ENCODE results near the gene LRRN3.

Gene LRRN3

DNA sequence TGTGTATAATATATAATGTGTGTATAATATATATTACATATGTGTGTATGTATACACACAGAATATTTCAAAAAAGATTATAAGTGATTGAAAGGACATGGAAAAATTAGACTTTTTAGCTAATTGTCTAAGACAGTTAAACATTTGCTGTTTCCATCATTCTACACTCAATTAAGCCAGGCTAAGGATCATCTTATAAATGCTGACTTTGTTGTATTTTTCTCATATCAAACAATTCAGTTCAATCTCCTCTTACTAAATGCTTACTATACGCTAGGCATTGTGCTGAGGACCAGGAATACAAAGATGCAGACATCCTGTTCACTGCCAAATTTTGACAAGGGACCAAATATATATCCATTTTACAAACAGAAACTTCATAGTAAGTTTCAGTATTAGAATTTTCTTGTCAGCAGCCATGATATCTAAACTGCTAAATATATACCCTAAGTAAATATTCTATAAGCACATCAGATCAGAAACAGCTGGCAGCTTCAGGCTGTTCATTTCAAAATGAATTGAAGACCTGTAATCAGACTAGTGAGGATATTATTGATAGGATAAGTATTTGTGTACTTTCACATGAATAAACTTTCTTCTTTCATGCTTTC is 10.3 kb upstream of the LRRN3 start:
- DNase-seq, result no peak

DNA sequence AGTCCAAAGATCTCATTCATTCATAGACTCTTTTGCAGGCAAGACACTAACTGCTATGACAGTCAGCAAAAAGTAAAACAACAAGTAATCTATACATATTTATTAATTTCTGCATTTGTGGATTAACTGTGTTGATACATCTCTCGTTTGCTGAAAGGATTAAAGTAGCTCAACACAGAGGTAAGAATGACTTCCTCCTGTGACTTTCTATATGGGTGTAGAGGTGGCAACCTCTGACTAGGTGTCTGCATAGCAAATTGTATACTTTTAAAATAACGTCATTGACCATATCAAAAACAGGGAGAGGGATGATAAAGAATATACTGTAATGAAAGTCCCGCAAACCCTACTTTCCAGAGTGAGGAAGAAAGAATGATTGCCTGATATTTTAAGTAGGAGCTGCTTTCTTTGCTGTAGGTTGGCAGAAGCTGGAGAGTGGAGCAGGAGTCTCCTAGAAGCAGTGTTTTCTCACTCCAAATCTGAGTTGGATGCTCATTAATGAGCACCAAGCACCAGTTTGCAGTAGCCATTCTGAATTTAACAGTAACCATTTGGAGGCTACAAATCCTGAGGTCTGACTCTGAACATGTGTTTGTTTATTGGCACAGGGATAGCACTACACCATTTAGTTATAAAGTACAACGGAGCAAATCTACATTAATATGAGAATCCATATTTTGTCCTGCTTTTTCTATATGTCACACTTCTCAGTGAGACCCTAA is 9.2 kb upstream of the LRRN3 start:
- DNase-seq, result no peak

DNA sequence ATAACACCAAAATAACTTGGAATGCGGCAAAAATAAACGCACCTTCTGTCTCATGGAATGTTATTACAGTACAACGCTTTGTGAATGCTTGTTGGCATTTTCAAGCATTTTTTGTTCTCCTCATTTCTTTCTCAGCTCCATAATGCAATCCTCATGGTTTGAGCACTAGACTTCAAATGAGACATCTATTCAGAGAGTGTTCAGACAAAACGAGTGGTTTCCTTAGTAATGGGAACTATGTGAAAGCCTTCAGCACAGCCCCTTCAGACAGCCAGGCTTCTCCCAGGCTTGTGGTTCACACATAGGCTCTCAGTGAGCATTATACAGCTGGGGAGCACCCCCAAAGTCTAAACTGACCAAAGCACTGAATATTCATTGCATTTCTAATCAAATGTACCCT is 8.6 kb upstream of the LRRN3 start:
- DNase-seq, result no peak

DNA sequence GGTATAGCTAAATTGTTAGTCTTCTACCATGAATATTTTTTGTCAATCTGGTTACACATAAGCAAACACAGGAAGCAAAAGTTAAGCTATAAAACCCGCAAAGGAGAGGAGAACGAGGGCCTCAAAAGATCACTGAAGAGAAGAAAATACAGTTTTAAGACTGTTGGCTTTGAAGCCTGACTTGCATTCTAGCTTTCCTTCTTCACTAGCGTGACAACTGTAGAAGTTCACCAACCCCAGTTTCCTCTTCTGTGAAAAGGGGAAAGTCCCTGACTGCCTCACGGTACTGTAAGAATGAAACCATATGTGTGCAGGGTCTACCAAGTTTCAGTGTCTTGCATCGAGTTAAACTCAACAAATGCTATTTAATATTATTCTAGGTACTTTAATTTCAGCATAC is 7.5 kb upstream of the LRRN3 start:
- DNase-seq, result peak; percentile 44

DNA sequence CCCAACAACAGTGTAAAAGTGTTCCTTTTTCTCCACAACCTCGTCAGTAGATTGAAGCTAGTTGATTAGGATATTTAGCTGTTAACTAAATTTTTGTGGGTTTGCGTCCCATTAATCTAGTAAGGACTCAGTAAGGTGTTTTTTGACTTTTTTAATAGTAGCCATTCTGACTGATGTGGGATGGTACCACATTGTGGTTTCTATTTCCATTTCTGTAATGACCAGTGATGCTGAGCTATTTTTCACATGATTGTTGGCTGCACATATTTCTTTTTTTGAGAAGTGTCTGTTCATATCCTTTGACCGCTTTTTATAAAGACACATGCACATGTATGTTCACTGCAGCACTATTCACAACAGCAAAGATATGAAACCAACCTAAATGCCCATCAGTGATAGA is 5.6 kb upstream of the LRRN3 start:
- DNase-seq, result no peak

DNA sequence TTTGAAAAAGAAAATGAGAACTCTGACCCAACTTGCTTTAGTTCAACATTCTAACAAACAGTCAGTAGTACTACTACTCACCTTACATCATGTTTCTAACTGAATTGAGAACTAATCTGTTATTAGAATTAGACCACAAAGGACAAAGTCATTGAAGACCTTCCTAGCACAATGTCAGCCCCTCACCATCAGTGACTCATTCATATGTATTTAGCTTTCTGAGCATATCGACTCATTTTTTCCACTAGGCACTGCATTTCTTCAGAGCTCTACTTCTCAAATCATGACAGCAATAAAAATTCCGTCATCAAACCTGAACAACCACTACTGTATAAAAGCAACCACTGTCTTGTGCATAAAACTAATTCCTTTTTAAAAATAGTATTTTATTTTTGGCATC is 4.4 kb upstream of the LRRN3 start:
- peak; percentile 30 for DNase-seq

DNA sequence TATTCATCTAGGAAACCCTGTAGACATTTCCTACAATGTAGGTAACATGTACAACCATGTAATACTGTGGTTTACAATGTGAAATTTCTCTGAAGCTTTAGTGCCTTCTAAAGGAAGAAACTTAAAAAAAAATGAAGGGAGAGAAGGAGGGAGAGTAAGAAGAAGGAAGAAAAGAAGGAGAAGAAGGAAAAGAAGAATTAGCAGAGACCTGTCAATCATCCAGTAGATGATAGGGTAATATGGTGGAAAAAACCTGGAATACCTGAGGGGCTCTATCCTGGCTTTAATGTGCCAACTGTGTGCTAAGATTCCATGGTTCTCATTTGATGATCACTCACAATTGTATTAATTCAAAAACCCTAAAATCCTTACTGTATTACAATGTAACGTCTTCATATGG is 2.6 kb upstream of the LRRN3 start:
- no peak for DNase-seq

DNA sequence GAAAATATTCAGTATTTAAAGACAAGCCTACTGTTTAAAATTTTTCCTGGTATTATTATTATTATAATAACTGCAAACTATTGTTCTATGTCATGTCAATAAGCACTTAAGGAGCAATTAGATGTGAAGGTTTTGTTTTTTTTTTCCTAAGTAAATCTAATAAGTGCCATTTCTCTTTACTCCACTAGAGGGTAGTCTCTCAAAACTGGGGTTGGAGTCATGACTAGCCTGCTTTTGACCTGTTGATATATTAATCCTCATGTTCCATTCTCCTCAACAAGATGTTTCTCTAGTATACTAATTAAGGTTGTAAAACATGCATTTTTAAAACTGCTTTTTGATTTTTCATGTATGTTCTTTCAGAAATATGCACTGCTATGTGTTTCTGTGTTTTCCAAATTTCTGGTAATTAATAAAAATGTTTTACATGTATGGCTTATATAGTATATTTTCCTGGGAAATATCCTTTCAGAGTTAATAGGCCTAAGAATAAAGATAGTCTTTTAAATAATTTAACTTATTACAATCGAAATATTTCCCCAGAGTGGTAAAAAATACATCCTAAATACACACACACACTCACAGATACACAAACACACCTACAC is 1.0 kb upstream of the LRRN3 start:
- no peak for DNase-seq

DNA sequence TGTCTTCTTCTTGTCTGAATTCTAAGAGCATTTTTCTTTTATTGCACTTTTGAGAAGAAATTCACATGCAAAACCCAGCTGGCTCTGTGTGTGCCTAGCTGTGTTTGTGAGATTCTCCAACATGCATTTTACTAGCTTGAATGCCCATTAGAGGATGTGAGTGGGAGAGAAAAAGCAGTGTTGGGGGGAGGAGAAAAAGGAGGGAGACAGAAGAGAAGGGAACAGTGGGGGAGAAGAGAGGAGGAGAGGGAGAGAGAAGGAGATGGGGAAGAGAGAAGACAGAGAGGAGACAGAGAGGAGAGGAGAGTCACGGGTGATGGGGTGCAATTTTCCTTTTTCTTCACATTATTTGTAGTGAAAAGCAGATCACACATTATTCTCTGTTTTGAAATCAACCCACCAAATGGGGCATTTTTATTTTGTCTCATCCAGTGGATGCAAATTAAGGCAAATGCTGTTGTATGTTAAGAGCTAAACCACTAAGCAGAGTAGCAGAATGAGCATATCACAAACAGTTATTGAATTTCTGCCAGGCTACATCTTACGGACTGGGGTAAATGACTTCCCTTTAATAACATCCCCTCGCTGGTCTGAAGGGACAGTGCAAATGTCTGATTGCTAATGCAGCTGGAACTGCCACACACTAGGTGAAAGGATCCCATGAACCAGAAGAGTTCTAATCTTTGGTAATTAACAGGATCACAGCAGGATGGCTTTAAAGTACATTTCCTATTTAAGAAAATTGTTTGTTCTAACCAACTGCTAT is 849 bp downstream of the LRRN3 start:
- DNase-seq, result no peak

DNA sequence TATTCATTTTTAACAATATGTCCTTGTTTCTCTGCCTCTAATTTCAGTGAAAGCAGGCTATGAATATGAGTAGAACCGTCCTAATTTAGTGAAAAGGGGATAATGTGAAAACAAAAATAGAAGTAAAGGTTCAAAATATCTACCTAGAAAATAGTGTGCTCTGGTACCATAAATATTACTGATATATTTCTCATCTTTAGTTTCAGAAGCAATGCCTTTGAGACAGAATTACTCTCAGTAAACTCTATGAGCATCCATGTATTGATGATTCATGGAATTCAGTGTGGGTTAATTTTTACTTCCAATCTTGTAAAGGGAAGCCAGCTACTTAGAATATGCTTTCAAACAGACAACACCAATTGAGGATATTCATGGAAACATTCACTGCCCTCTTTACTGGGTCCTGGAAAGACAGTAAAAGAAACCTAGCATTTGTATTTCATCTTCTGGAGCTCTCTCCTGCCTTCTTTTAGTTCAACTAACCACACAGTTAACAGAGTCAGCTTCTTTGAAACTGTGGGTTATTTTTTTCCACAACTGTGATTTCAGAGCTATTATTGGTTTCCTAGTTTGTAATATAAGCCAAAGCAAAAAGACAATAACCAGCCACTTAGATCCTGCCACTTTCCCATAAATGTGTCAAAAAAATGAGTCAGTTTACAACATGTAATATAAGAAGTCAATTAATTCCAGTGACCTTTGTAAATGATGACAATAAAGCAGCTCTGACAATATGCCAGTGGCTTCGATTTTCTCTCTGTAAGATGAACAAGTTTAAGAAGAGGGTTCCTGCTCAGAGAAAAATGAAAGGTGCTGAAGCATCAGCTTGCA is 1.7 kb downstream of the LRRN3 start:
- DNase-seq, result no peak

DNA sequence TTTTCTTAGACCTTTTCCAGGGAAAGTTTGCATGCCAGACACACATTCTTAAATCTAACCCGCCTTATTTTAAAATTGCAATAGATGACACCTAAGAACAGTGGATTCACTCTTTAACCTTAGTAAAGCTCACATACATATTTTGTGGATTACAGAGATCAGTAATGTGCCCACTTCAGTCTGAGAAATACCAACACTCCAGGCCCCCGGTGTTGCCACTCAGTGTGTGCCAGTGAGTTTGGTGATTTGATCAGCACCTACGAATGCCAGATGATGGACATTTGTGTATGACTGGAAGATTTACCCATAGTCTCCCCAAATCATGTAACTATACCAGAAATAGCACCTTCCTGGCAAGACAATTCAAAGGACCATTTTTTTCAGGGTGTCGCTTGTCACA is 2.6 kb downstream of the LRRN3 start:
- DNase-seq, result no peak

GRCh38 chr7:111094419-111094818 is 3.5 kb downstream of the LRRN3 start:
- no peak for DNase-seq

DNA sequence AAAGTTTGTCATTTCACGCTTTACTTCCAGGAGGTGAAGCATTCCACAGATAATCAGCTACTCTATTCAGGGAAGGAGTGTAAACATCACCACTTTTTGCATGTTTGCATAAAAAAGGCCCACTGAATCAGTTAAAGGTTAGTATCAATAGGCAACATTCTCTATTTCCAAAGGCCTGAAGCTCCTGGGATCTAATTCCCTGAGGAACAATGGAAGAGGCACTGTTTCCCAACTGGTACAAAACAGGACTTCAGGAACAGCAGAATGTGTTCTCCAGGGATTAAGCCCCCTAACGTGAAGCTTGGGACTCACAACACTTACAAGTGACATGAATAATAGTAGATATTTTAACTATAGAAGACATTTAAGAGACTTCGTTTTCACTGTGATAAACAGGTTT is 6.1 kb downstream of the LRRN3 start:
- no peak for DNase-seq

DNA sequence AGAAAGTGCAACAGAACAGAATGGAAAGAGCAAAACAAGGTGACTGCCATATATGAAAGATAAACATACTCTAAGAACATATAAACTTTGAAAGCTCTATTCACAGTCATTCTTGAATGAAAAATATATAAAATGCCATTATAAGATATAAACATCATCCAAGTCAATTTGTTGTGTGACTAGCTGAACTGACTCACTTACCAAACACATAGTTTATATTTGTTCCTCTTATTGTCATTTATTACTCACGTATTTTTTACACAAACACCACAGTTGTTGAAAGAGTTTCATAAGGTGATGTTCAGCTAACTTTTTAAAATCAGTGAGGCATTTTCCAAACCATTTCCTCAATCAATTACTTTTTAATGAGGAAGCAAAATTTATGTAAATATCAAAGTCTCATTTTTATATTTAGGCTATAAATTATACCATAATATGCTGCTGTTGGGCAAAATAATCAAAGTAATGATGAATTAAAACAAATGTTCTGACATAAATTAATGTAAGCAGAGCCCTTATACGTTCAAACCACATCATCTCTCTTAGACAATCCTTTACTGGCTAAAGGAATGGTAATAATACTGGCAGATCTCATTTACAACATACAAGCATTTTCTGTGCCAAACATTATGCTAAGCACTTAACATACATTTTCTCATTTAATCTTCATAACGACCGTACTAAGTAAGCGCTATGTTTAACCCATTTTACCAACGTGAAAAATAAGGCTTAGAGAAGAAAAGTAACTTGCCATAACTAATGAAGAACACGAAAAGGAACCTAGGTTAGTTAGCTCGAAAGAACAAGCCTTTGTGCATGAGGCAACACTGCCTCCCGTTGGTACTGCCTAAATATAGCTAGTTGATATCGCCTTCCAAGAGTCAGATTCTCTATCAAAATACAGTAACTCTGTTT is 7.3 kb downstream of the LRRN3 start:
- DNase-seq, result peak; percentile 66

DNA sequence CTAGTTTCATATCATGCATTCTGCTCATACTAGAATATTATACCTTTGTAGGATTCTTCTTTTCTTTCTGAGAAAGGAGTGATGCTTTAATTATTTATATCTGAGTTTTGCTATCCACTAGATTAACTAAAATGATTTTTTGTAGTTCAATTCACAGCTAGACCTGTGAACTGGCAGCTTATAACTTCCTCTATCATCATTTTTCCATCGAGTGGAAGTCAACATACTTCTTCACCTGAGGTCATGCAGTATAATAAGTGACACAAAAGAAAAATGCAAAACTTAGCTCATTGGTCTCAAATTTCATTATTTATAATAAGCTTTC is 8.0 kb downstream of the LRRN3 start:
- DNase-seq, result no peak

GRCh38 chr7:111101856-111102646 is 11.1 kb downstream of the LRRN3 start:
- DNase-seq, result no peak

DNA sequence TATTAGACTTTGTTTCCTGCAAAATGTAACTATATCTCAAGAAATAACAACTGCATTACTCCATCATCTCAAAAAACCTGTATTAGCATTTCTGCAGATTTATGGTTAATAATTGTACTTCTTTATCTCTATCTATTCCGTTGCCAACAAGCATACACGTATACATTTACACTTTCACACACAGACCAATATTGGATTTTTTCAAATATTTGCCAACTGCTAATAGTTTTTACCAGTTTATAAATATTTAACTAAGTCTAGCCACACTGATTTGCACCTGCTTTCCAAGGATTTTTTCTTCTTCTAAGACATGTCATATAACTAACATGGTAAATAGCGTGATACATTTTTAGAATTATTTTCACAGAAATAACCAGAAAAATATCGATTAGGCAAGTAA is 12.2 kb downstream of the LRRN3 start:
- DNase-seq, result no peak

GRCh38 chr7:111103678-111104274 is 12.8 kb downstream of the LRRN3 start:
- DNase-seq, result no peak

GRCh38 chr7:111104710-111105109 is 13.8 kb downstream of the LRRN3 start:
- DNase-seq, result no peak

GRCh38 chr7:111105269-111105668 is 14.3 kb downstream of the LRRN3 start:
- no peak for DNase-seq

- no peak for DNase-seq
Measured at GRCh38 chr7:111107579-111107978, 16.7 kb downstream of the LRRN3 start.

Data from stimulated activated CD4-positive, alpha-beta T cell treated with anti-CD3 and anti-CD28 coated beads, Interleukin-15, amount 100 ng/mL, for 24 hours (primary cell).